Measurements from ENCODE around the gene CNTNAP2. TPM values are rescaled to one million over a fixed set of nuclear protein-coding genes. Genes with fewer than 3 reads are reported as not detected.

CNTNAP2 gene
- total and polyA plus RNA-seq, 8 donors = 0.94 to 42.5 (median 38.6) TPM

DNA sequence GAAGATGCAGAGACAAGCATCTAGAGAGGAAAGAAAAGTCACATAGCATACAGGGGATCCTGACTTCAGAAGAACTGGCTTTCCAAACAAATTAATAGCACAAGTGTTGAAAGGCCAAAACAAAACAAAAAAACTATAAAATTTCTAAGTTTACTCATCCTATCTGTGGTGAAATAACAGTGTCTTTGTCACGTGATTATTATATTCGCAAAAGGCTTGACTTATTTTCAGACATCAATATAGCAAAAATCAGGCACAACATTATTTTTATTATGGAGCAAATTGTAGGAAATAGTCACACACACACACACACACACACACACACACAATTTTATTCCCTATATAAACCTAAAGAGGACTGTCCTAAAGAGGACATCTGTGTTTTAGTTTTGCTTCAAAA is 272.3 kb downstream of the CNTNAP2 start:
- intact Hi-C loops (cut with DNase I) = no loop called here
- no peak for DNase-seq

GRCh38 chr7:146393346-146393745 is 276.7 kb downstream of the CNTNAP2 start:
- intact Hi-C loops (cut with DNase I) = no loop called here
- TF ChIP-seq, protein P1, sequence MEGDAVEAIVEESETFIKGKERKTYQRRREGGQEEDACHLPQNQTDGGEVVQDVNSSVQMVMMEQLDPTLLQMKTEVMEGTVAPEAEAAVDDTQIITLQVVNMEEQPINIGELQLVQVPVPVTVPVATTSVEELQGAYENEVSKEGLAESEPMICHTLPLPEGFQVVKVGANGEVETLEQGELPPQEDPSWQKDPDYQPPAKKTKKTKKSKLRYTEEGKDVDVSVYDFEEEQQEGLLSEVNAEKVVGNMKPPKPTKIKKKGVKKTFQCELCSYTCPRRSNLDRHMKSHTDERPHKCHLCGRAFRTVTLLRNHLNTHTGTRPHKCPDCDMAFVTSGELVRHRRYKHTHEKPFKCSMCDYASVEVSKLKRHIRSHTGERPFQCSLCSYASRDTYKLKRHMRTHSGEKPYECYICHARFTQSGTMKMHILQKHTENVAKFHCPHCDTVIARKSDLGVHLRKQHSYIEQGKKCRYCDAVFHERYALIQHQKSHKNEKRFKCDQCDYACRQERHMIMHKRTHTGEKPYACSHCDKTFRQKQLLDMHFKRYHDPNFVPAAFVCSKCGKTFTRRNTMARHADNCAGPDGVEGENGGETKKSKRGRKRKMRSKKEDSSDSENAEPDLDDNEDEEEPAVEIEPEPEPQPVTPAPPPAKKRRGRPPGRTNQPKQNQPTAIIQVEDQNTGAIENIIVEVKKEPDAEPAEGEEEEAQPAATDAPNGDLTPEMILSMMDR (IDR thresholded peaks at IDR 0.05) = no peak
- ATAC-seq (no peak), DNase-seq (no peak)
- no peaks in the 10 kb centered on the region for H3K4me1 ChIP-seq
- H3K36me3 ChIP-seq = no peaks in the 10 kb centered on the region
- no peak overlapping the region for H3K27ac ChIP-seq
- no peak overlapping the region for H3K4me3 ChIP-seq
- H3K9me3 ChIP-seq = peaks cover 0 to 2% of the 10 kb centered on the region in 2 donors
- H3K27me3 ChIP-seq = no peaks in the 10 kb centered on the region

More for the DNA sequence above, 272.3 kb downstream of the CNTNAP2 start:
- no peak for ATAC-seq
- Histone ChIP-seq H3K27ac (no peak overlapping the region), H3K9me3 (peaks cover 0 to 1% of the 10 kb centered on the region in 2 donors), H3K4me3 (no peak overlapping the region), H3K36me3 (no peaks in the 10 kb centered on the region), H3K27me3 (no peaks in the 10 kb centered on the region), H3K4me1 (no peaks in the 10 kb centered on the region)
- TF ChIP-seq, protein P1 (IDR thresholded peaks at IDR 0.05) = no peak

- DNase-seq (no peak), ATAC-seq (no peak)
- intact Hi-C loops (cut with DNase I) = no loop called here
- H3K4me3 ChIP-seq = no peak overlapping the region
- no peaks in the 10 kb centered on the region for H3K4me1 ChIP-seq
- TF ChIP-seq, protein P1 (IDR thresholded peaks at IDR 0.05) = no peak
- no peaks in the 10 kb centered on the region for H3K36me3 ChIP-seq
- no peaks in the 10 kb centered on the region for H3K27me3 ChIP-seq
- no peak overlapping the region for H3K27ac ChIP-seq
- peaks cover 0 to 2% of the 10 kb centered on the region in 2 donors for H3K9me3 ChIP-seq
Observed at GRCh38 chr7:146397141-146397540, 280.5 kb downstream of the CNTNAP2 start.

DNA sequence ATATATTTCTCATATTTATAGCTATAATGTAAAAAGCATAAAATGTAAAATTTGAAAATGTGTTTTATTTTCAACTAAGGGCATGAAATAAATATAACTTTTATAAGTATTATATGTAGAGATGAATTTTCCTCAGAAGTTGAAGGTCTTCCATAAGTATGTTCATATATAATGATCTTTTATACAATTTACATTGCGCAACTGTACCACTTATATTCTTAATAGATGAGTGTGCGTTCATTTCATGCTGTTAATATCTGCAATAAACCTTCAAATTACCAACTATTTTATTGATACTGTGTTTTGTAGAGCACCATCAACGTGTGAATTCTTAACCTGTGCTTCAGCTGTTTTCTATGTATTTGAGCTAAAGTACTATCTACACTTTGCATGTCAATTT is 285.3 kb downstream of the CNTNAP2 start:
- Histone ChIP-seq H3K4me1 (no peaks in the 10 kb centered on the region), H3K9me3 (peaks cover 0 to 3% of the 10 kb centered on the region in 2 donors), H3K4me3 (no peak overlapping the region), H3K36me3 (no peaks in the 10 kb centered on the region), H3K27ac (no peak overlapping the region), H3K27me3 (no peaks in the 10 kb centered on the region)
- DNase-seq (no peak), ATAC-seq (no peak)
- intact Hi-C loops (cut with DNase I) = no loop called here
- TF ChIP-seq, protein P1 (IDR thresholded peaks at IDR 0.05) = no peak

GRCh38 chr7:146405737-146406136 is 289.1 kb downstream of the CNTNAP2 start:
- Histone ChIP-seq H3K27ac (no peak overlapping the region), H3K9me3 (peaks cover 0 to 3% of the 10 kb centered on the region in 2 donors), H3K4me3 (no peak overlapping the region), H3K27me3 (no peaks in the 10 kb centered on the region), H3K36me3 (no peaks in the 10 kb centered on the region), H3K4me1 (no peaks in the 10 kb centered on the region)
- intact Hi-C loops (cut with DNase I) = no loop called here
- no peak for ATAC-seq
- TF ChIP-seq, protein P1 (IDR thresholded peaks at IDR 0.05) = no peak
- no peak for DNase-seq

All from left lung (tissue), 10 donors.